Measurements from ENCODE around the gene SAYSD1.

Gene SAYSD1

GRCh38 chr6:39056191-39056590 lies 58.8 kb downstream of the SAYSD1 start:
- no peak for FAIRE-seq

GRCh38 chr6:39055661-39056060 lies 59.3 kb downstream of the SAYSD1 start:
- no peak for FAIRE-seq

- FAIRE-seq = no peak
Measured at GRCh38 chr6:39054577-39055142, 60.3 kb downstream of the SAYSD1 start.

All from TTC549 (cell line).